ENCODE measurements around the gene LRRC72.

DNA sequence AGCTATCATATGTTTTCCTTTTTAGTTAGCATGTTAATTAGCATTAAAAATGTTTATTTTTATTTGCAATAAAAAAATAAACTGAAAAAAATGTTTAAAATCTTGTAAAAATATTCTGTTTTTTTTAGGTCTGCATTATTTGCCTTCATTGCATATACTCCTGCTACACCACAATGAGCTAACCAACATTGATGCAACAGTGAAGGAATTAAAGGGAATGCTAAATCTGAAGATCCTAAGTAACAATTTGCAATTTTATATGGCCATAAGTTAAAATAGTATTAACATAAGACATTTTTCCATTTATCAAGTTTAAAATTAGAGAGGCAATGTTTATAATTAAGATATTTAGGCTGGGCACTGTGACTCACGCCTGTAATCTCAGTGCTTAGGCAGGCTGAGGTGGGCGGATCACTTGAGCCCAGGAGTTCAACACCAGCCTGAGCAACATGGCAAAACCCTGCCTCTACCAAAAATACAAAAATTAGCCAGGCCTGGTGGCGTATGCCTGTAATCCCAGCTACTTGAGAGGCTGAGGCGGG, 32.2 kb downstream of the LRRC72 start:
- TF ChIP-seq POLR2AphosphoS5 (IDR thresholded peaks at IDR 0.05; ENCODE audit: low read depth) (no peak), CTCF (conservative IDR thresholded peaks at IDR 0.05; ENCODE audit: low read depth in 2 of 2) (no peak), EZH2 (IDR thresholded peaks at IDR 0.05; ENCODE audit: low read depth, unreplicated experiment) (no peak), JUNB (IDR thresholded peaks at IDR 0.05; ENCODE audit: unreplicated experiment) (no peak), EZH2phosphoT487 (IDR thresholded peaks at IDR 0.05; ENCODE audit: unreplicated experiment) (no peak), REST (IDR thresholded peaks at IDR 0.05; ENCODE audit: unreplicated experiment) (no peak), STAT1 (IDR thresholded peaks at IDR 0.05; ENCODE audit: unreplicated experiment) (no peak), CREB1 (CRISPR knock-in tag; IDR thresholded peaks at IDR 0.05; ENCODE audit: low read depth) (no peak), ETS1 (IDR thresholded peaks at IDR 0.05) (no peak), ZNF114 (CRISPR knock-in tag; IDR thresholded peaks at IDR 0.05) (no peak), NANOG (IDR thresholded peaks at IDR 0.05; ENCODE audit: borderline replicate concordance) (no peak)
